ENCODE measurements around the gene SULF2.
"Not testable (repeated sequence)": the region's sequence is repeated elsewhere in the genome, so short reads cannot be mapped to it uniquely, and the experiment has no call there.

Gene SULF2

GRCh38 chr20:47795214-47795907, 10.1 kb upstream of the SULF2 start:
- no peak for TF ChIP-seq CTCF (conservative IDR thresholded peaks at IDR 0.05; ENCODE audit: low read depth, low read length)
- no peak for DNase-seq (ENCODE audit: low read depth)

GRCh38 chr20:47794264-47794663, 9.0 kb upstream of the SULF2 start:
- DNase-seq (ENCODE audit: low read depth); H3K4me3 ChIP-seq (ENCODE audit: low read depth, low read length): not testable (repeated sequence)

More at GRCh38 chr20:47795214-47795907, 10.1 kb upstream of the SULF2 start:
- H3K4me3 ChIP-seq (ENCODE audit: low read depth, low read length), result no peak overlapping the region

- DNase-seq (ENCODE audit: low read depth), result peak; percentile 96
- TF ChIP-seq CTCF (conservative IDR thresholded peaks at IDR 0.05; ENCODE audit: low read depth, low read length), result no peak
- no peak overlapping the region for H3K4me3 ChIP-seq (ENCODE audit: low read depth, low read length)
Measured at GRCh38 chr20:47792021-47792618, 6.8 kb upstream of the SULF2 start.

GRCh38 chr20:47791084-47791599, 5.9 kb upstream of the SULF2 start:
- DNase-seq (ENCODE audit: low read depth), result no peak
- H3K4me3 ChIP-seq (ENCODE audit: low read depth, low read length), result no peak overlapping the region
- TF ChIP-seq CTCF (conservative IDR thresholded peaks at IDR 0.05; ENCODE audit: low read depth, low read length), result no peak

- no peak for DNase-seq (ENCODE audit: low read depth)
- H3K4me3 ChIP-seq (ENCODE audit: low read depth, low read length), result no peak overlapping the region
- no peak for TF ChIP-seq CTCF (conservative IDR thresholded peaks at IDR 0.05; ENCODE audit: low read depth, low read length)
Measured at GRCh38 chr20:47790580-47790965, 5.3 kb upstream of the SULF2 start.

- TF ChIP-seq CTCF (conservative IDR thresholded peaks at IDR 0.05; ENCODE audit: low read depth, low read length), result no peak
- DNase-seq (ENCODE audit: low read depth), result peak; percentile 73
- no peak overlapping the region for H3K4me3 ChIP-seq (ENCODE audit: low read depth, low read length)
Measured at GRCh38 chr20:47789764-47790579, 4.7 kb upstream of the SULF2 start.

- TF ChIP-seq CTCF (conservative IDR thresholded peaks at IDR 0.05; ENCODE audit: low read depth, low read length), result no peak
- no peak for DNase-seq (ENCODE audit: low read depth)
- H3K4me3 ChIP-seq (ENCODE audit: low read depth, low read length), result no peak overlapping the region
Measured at GRCh38 chr20:47789081-47789763, 3.9 kb upstream of the SULF2 start.
